ENCODE results near the gene SMPD4. TPM values are rescaled to one million over a fixed set of nuclear protein-coding genes. Genes with fewer than 3 reads are reported as not detected.
"Not testable (repeated sequence)": the region's sequence is repeated elsewhere in the genome, so short reads cannot be mapped to it uniquely, and the experiment has no call there.

SMPD4 gene
- total and polyA plus RNA-seq, 2 donors (not counting 1 experiment from before 2014, with no cell fraction given) = 11.2 to 22.3 TPM

GRCh38 chr2:130165293-130166016 is 15.9 kb downstream of the SMPD4 start:
- Histone ChIP-seq H3K4me2 (ENCODE audit: extremely low read depth, insufficient read depth, low read length) (no peak overlapping the region), H3K4me1 (ENCODE audit: control insufficient read depth, extremely low read depth, insufficient read depth, low read length) (no peaks in the 10 kb centered on the region), H3K9ac (ENCODE audit: insufficient read depth, low read length) (no peak overlapping the region), H3K27me3 (ENCODE audit: control insufficient read depth, insufficient read depth, low read length) (no peaks in the 10 kb centered on the region), H3K36me3 (ENCODE audit: control insufficient read depth, insufficient read depth, low read length) (peaks cover 2% of the 10 kb centered on the region), H3K27ac (ENCODE audit: insufficient read depth, low read length) (no peak overlapping the region), H3K4me3 (replicated peaks in 1 of 4; ENCODE audit: control extremely low read depth in 1 of 4, insufficient read depth in 1 of 4, low read depth in 3 of 4, low read length in 4 of 4) (no peak overlapping the region), H2AFZ (ENCODE audit: low read length) (no peak overlapping the region), H3K9me3 (ENCODE audit: control insufficient read depth, insufficient read depth, low read depth, low read length) (no peaks in the 10 kb centered on the region), H4K20me1 (ENCODE audit: control insufficient read depth, extremely low read depth, insufficient read depth, low read length) (no peaks in the 10 kb centered on the region), H3K79me2 (ENCODE audit: control insufficient read depth, insufficient read depth, low read length) (no peaks in the 10 kb centered on the region)
- TF ChIP-seq CTCF (conservative IDR thresholded peaks at IDR 0.05 in 1 of 2, IDR thresholded peaks at IDR 0.05 in 1 of 2; ENCODE audit: low read depth in 1 of 2, low read length in 2 of 2) (no peak), EZH2 (IDR thresholded peaks at IDR 0.05; ENCODE audit: low read length, missing control alignments) (no peak)
- no peak for DNase-seq (ENCODE audit: low read depth in 2 of 2)

GRCh38 chr2:130162968-130163367 is 18.4 kb downstream of the SMPD4 start:
- no peak overlapping the region for H3K4me2 ChIP-seq (ENCODE audit: extremely low read depth, insufficient read depth, low read length)
- no peaks in the 10 kb centered on the region for H3K4me1 ChIP-seq (ENCODE audit: control insufficient read depth, extremely low read depth, insufficient read depth, low read length)
- no peaks in the 10 kb centered on the region for H3K9me3 ChIP-seq (ENCODE audit: control insufficient read depth, insufficient read depth, low read depth, low read length)
- no peak overlapping the region for H3K9ac ChIP-seq (ENCODE audit: insufficient read depth, low read length)
- H3K27me3 ChIP-seq (ENCODE audit: control insufficient read depth, insufficient read depth, low read length) = no peaks in the 10 kb centered on the region
- no peak for DNase-seq (ENCODE audit: low read depth in 2 of 2)
- no peak overlapping the region for H3K27ac ChIP-seq (ENCODE audit: insufficient read depth, low read length)
- no peak overlapping the region for H2AFZ ChIP-seq (ENCODE audit: low read length)
- no peaks in the 10 kb centered on the region for H4K20me1 ChIP-seq (ENCODE audit: control insufficient read depth, extremely low read depth, insufficient read depth, low read length)
- TF ChIP-seq EZH2 (IDR thresholded peaks at IDR 0.05; ENCODE audit: low read length, missing control alignments) = no peak
- TF ChIP-seq CTCF (conservative IDR thresholded peaks at IDR 0.05 in 1 of 2, IDR thresholded peaks at IDR 0.05 in 1 of 2; ENCODE audit: low read depth in 1 of 2, low read length in 2 of 2) = no peak
- H3K79me2 ChIP-seq (ENCODE audit: control insufficient read depth, insufficient read depth, low read length) = no peaks in the 10 kb centered on the region
- no peak overlapping the region for H3K4me3 ChIP-seq (replicated peaks in 1 of 4; ENCODE audit: control extremely low read depth in 1 of 4, insufficient read depth in 1 of 4, low read depth in 3 of 4, low read length in 4 of 4)
- H3K36me3 ChIP-seq (ENCODE audit: control insufficient read depth, insufficient read depth, low read length) = peaks cover 2% of the 10 kb centered on the region

GRCh38 chr2:130162486-130162885 is 18.9 kb downstream of the SMPD4 start:
- not testable (repeated sequence) for H3K4me2 ChIP-seq (ENCODE audit: extremely low read depth, insufficient read depth, low read length); H3K79me2 ChIP-seq (ENCODE audit: control insufficient read depth, insufficient read depth, low read length); H3K4me1 ChIP-seq (ENCODE audit: control insufficient read depth, extremely low read depth, insufficient read depth, low read length); H3K27me3 ChIP-seq (ENCODE audit: control insufficient read depth, insufficient read depth, low read length); H3K4me3 ChIP-seq (replicated peaks in 1 of 4; ENCODE audit: control extremely low read depth in 1 of 4, insufficient read depth in 1 of 4, low read depth in 3 of 4, low read length in 4 of 4); DNase-seq (ENCODE audit: low read depth in 2 of 2); H3K36me3 ChIP-seq (ENCODE audit: control insufficient read depth, insufficient read depth, low read length); H3K27ac ChIP-seq (ENCODE audit: insufficient read depth, low read length); H3K9me3 ChIP-seq (ENCODE audit: control insufficient read depth, insufficient read depth, low read depth, low read length); H3K9ac ChIP-seq (ENCODE audit: insufficient read depth, low read length); H2AFZ ChIP-seq (ENCODE audit: low read length); H4K20me1 ChIP-seq (ENCODE audit: control insufficient read depth, extremely low read depth, insufficient read depth, low read length)

- not testable (repeated sequence) for H3K4me2 ChIP-seq (ENCODE audit: extremely low read depth, insufficient read depth, low read length); H3K79me2 ChIP-seq (ENCODE audit: control insufficient read depth, insufficient read depth, low read length)
These were observed 20.3 kb downstream of the SMPD4 start for GRCh38 chr2:130160838-130161705.

More at GRCh38 chr2:130160838-130161705, 20.3 kb downstream of the SMPD4 start:
- H4K20me1 ChIP-seq (ENCODE audit: control insufficient read depth, extremely low read depth, insufficient read depth, low read length); H3K27me3 ChIP-seq (ENCODE audit: control insufficient read depth, insufficient read depth, low read length); H3K4me3 ChIP-seq (replicated peaks in 1 of 4; ENCODE audit: control extremely low read depth in 1 of 4, insufficient read depth in 1 of 4, low read depth in 3 of 4, low read length in 4 of 4); H3K27ac ChIP-seq (ENCODE audit: insufficient read depth, low read length); H3K36me3 ChIP-seq (ENCODE audit: control insufficient read depth, insufficient read depth, low read length); H2AFZ ChIP-seq (ENCODE audit: low read length); H3K9me3 ChIP-seq (ENCODE audit: control insufficient read depth, insufficient read depth, low read depth, low read length); H3K9ac ChIP-seq (ENCODE audit: insufficient read depth, low read length); H3K4me1 ChIP-seq (ENCODE audit: control insufficient read depth, extremely low read depth, insufficient read depth, low read length): not testable (repeated sequence)
- peak in 1 of 2 donors; percentile 22 for DNase-seq (ENCODE audit: low read depth in 2 of 2)
